Muscle of leg (tissue), 11 donors: Measurements from ENCODE around the gene LHX3. TPM values are rescaled to one million over a fixed set of nuclear protein-coding genes. Genes with fewer than 3 reads are reported as not detected.

Source experiments
- DNase-seq: peaks from one replicate; pipeline ENCODE4 v3.0.0; 2013
- H3K27ac ChIP-seq: one replicate; pipeline ENCODE4 v1.5.1; 2013; ENCODE audit warnings: mild to moderate bottlenecking, low read length, control low read depth
- H3K27me3 ChIP-seq: one replicate; pipeline ENCODE4 v1.6.1; 2013; ENCODE audit warnings: low read length; ENCODE audit not compliant: control insufficient read depth, insufficient read depth
- H3K36me3 ChIP-seq: one replicate; pipeline ENCODE4 v1.6.1; 2013; ENCODE audit warnings: low read length; ENCODE audit not compliant: control insufficient read depth, insufficient read depth
- H3K4me1 ChIP-seq: one replicate; pipeline ENCODE4 v1.6.1; 2013; ENCODE audit warnings: low read length; ENCODE audit not compliant: control insufficient read depth, insufficient read depth
- H3K4me3 ChIP-seq: one replicate; pipeline ENCODE4 v1.5.1; 2013; ENCODE audit warnings: low read length, control low read depth
- H3K9me3 ChIP-seq: replicated peaks from 2 replicates; pipeline ENCODE4 v1.6.1; 2013; ENCODE audit warnings: low read depth, low read length; ENCODE audit not compliant: control insufficient read depth
- WGBS: methylation state at CpG from one replicate; pipeline ENCODE4 v1.1.5; 2013; ENCODE audit warnings: missing lambda C conversion rate; ENCODE audit not compliant: insufficient coverage; 5-methylcytosine and 5-hydroxymethylcytosine counted together
- polyA plus RNA-seq, 8 donors: library from polyadenylated mRNA; unstranded; fragments of 120-200 nt; gene quantifications; one replicate each; pipeline versions ENCODE4 v1.2.1 to v1.2.3, GENCODE V29; 2013; ENCODE audit warnings: inconsistent platforms in 1 of 8, low replicate concordance in 1 of 8; ENCODE audit not compliant: insufficient read length in 8 of 8, insufficient read depth in 1 of 8
- total RNA-seq: library from RNA; stranded (reverse); fragments of 120-200 nt; gene quantifications from one replicate; pipeline ENCODE4 v1.2.4, GENCODE V29; 2013

Gene LHX3
- total and polyA plus RNA-seq, 9 donors, result 0.24 TPM; not detected in 8

GRCh38 chr9:136218271-136218670, 13.3 kb upstream of the LHX3 start:
- DNase-seq, result no peak
- no peak overlapping the region for H3K27ac ChIP-seq
- peaks cover 47% of the 10 kb centered on the region for H3K36me3 ChIP-seq
- H3K9me3 ChIP-seq, result no peaks in the 10 kb centered on the region
- H3K4me1 ChIP-seq, result no peaks in the 10 kb centered on the region
- no peaks in the 10 kb centered on the region for H3K27me3 ChIP-seq
- no peak overlapping the region for H3K4me3 ChIP-seq
- 94% methylated on average over 6 of the region's 16 CpGs for WGBS

- WGBS, result 84% methylated on average over 37 of the region's 37 CpGs
These were observed 11.8 kb upstream of the LHX3 start for GRCh38 chr9:136216541-136217244.

GRCh38 chr9:136213733-136214132, 8.8 kb upstream of the LHX3 start:
- no peak for DNase-seq
- WGBS, result 94% methylated on average over 6 of the region's 9 CpGs
- Histone ChIP-seq H3K9me3 (no peaks in the 10 kb centered on the region), H3K36me3 (peaks cover 52% of the 10 kb centered on the region), H3K27me3 (no peaks in the 10 kb centered on the region), H3K4me1 (no peaks in the 10 kb centered on the region), H3K27ac (no peak overlapping the region), H3K4me3 (no peak overlapping the region)

More at GRCh38 chr9:136216541-136217244, 11.8 kb upstream of the LHX3 start:
- DNase-seq, result no peak
- no peaks in the 10 kb centered on the region for H3K9me3 ChIP-seq
- H3K27me3 ChIP-seq, result no peaks in the 10 kb centered on the region
- no peak overlapping the region for H3K4me3 ChIP-seq
- peaks cover 39% of the 10 kb centered on the region for H3K36me3 ChIP-seq
- H3K27ac ChIP-seq, result no peak overlapping the region
- H3K4me1 ChIP-seq, result no peaks in the 10 kb centered on the region

- DNase-seq, result no peak
- no peak overlapping the region for H3K27ac ChIP-seq
- no peaks in the 10 kb centered on the region for H3K4me1 ChIP-seq
- H3K4me3 ChIP-seq, result no peak overlapping the region
- no peaks in the 10 kb centered on the region for H3K27me3 ChIP-seq
- H3K36me3 ChIP-seq, result peaks cover 49% of the 10 kb centered on the region
- WGBS, result 80% methylated on average over 19 of the region's 28 CpGs
- no peaks in the 10 kb centered on the region for H3K9me3 ChIP-seq
These were observed 7.5 kb upstream of the LHX3 start for GRCh38 chr9:136212345-136212950.

- WGBS, result 89% methylated on average over 32 of the region's 35 CpGs
- H3K27me3 ChIP-seq, result no peaks in the 10 kb centered on the region
- no peak overlapping the region for H3K4me3 ChIP-seq
- DNase-seq, result no peak
- H3K27ac ChIP-seq, result no peak overlapping the region
- H3K9me3 ChIP-seq, result no peaks in the 10 kb centered on the region
- H3K36me3 ChIP-seq, result peaks cover 50% of the 10 kb centered on the region
- H3K4me1 ChIP-seq, result no peaks in the 10 kb centered on the region
These were observed 6.8 kb upstream of the LHX3 start for GRCh38 chr9:136211441-136212344.

- H3K27ac ChIP-seq, result no peak overlapping the region
- no peaks in the 10 kb centered on the region for H3K4me1 ChIP-seq
- peaks cover 47% of the 10 kb centered on the region for H3K36me3 ChIP-seq
- H3K27me3 ChIP-seq, result no peaks in the 10 kb centered on the region
- 84% methylated on average over 15 of the region's 15 CpGs for WGBS
- no peak overlapping the region for H3K4me3 ChIP-seq
- no peak for DNase-seq
- no peaks in the 10 kb centered on the region for H3K9me3 ChIP-seq
These were observed 6.1 kb upstream of the LHX3 start for GRCh38 chr9:136211006-136211405.

GRCh38 chr9:136210276-136210675, 5.3 kb upstream of the LHX3 start:
- Histone ChIP-seq H3K27me3 (peaks cover 4% of the 10 kb centered on the region), H3K4me1 (no peaks in the 10 kb centered on the region), H3K27ac (no peak overlapping the region), H3K9me3 (no peaks in the 10 kb centered on the region), H3K36me3 (peaks cover 43% of the 10 kb centered on the region), H3K4me3 (no peak overlapping the region)
- WGBS, result 92% methylated on average over 11 of the region's 16 CpGs
- DNase-seq, result no peak

GRCh38 chr9:136209786-136210185, 4.9 kb upstream of the LHX3 start:
- no peak overlapping the region for H3K4me3 ChIP-seq
- H3K27me3 ChIP-seq, result peaks cover 7% of the 10 kb centered on the region
- H3K27ac ChIP-seq, result no peak overlapping the region
- DNase-seq, result no peak
- no peaks in the 10 kb centered on the region for H3K9me3 ChIP-seq
- 78% methylated on average over 17 of the region's 17 CpGs for WGBS
- H3K36me3 ChIP-seq, result peaks cover 39% of the 10 kb centered on the region
- no peaks in the 10 kb centered on the region for H3K4me1 ChIP-seq

GRCh38 chr9:136209232-136209631, 4.3 kb upstream of the LHX3 start:
- Histone ChIP-seq H3K4me3 (no peak overlapping the region), H3K36me3 (peaks cover 34% of the 10 kb centered on the region), H3K27me3 (peaks cover 13% of the 10 kb centered on the region), H3K4me1 (no peaks in the 10 kb centered on the region), H3K27ac (no peak overlapping the region), H3K9me3 (no peaks in the 10 kb centered on the region)
- no peak for DNase-seq
- 79% methylated on average over 12 of the region's 17 CpGs for WGBS

GRCh38 chr9:136208675-136209074, 3.7 kb upstream of the LHX3 start:
- 75% methylated on average over 16 of the region's 17 CpGs for WGBS
- H3K27me3 ChIP-seq, result peaks cover 18% of the 10 kb centered on the region

More at GRCh38 chr9:136208675-136209074, 3.7 kb upstream of the LHX3 start:
- Histone ChIP-seq H3K4me1 (no peaks in the 10 kb centered on the region), H3K9me3 (no peaks in the 10 kb centered on the region), H3K27ac (no peak overlapping the region), H3K4me3 (no peak overlapping the region), H3K36me3 (peaks cover 28% of the 10 kb centered on the region)
- DNase-seq, result no peak
